Common myeloid progenitor, CD34-positive (primary cell): ENCODE results near the gene PMEPA1.

Source experiments
- CTCF ChIA-PET: fragments of 350-600 bp; sonication (Branson Sonifier 250); formaldehyde crosslinking; loops from one replicate; lab custom pipeline; 2021; ENCODE audit warnings: antibody characterized with exemption; lab: Charles Lee
- POLR2A ChIA-PET: fragments of 350-600 bp; sonication (Branson Sonifier 250); formaldehyde crosslinking; loops from one replicate; lab custom pipeline; 2021; ENCODE audit warnings: antibody characterized with exemption; lab: Charles Lee
- DNase-seq, 3 donors: peaks; one replicate each; pipeline versions ENCODE4 v3.0.0 to v3.0.0-alpha.2; 2013
- H3K27ac ChIP-seq, 2 experiments: 1 replicate in 1 of 2; 2 replicates in 1 of 2; pipeline ENCODE4 v1.7.0; 2013; ENCODE audit warnings: inconsistent platforms in 2 of 2, low read length in 2 of 2, mild to moderate bottlenecking in 2 of 2, low read depth in 1 of 2, moderate library complexity in 1 of 2; ENCODE audit not compliant: severe bottlenecking in 2 of 2, insufficient read depth in 1 of 2, poor library complexity in 1 of 2
- H3K27me3 ChIP-seq, 5 experiments: replicated peaks in 2 of 5; 1 replicate in 3 of 5; 2 replicates in 2 of 5; pipeline versions ENCODE4 v1.6.1 to v1.7.0; 2013; ENCODE audit warnings: low read length in 4 of 5, mild to moderate bottlenecking in 2 of 5, moderate library complexity in 2 of 5, inconsistent platforms in 1 of 5; ENCODE audit not compliant: insufficient read depth in 5 of 5, control insufficient read depth in 4 of 5
- H3K36me3 ChIP-seq, 4 experiments: 1 replicate in 2 of 4; 2 replicates in 2 of 4; pipeline versions ENCODE4 v1.6.1 to v1.7.0; 2013; ENCODE audit warnings: low read length in 3 of 4, control low read depth in 1 of 4, mild to moderate bottlenecking in 1 of 4; ENCODE audit not compliant: control insufficient read depth in 4 of 4, insufficient read depth in 4 of 4
- H3K4me1 ChIP-seq, 4 experiments: 1 replicate in 3 of 4; 2 replicates in 1 of 4; pipeline versions ENCODE4 v1.6.1 to v1.7.1; 2013; ENCODE audit warnings: low read length in 3 of 4, mild to moderate bottlenecking in 3 of 4, control low read depth in 1 of 4, inconsistent platforms in 1 of 4, moderate library complexity in 1 of 4; ENCODE audit not compliant: control insufficient read depth in 4 of 4, insufficient read depth in 4 of 4; ENCODE audit errors: control extremely low read depth in 1 of 4
- H3K4me3 ChIP-seq, 7 experiments: 1 replicate in 4 of 7; 2 replicates in 3 of 7; pipeline versions ENCODE4 v1.5.1 to v1.7.0; 2013; ENCODE audit warnings: mild to moderate bottlenecking in 7 of 7, low read length in 6 of 7, moderate library complexity in 6 of 7, inconsistent platforms in 2 of 7, low read depth in 2 of 7, control low read depth in 1 of 7; ENCODE audit not compliant: insufficient read depth in 4 of 7, control insufficient read depth in 1 of 7; ENCODE audit errors: extremely low read depth in 1 of 7
- H3K9me3 ChIP-seq, 5 experiments: 1 replicate in 4 of 5; 2 replicates in 1 of 5; pipeline versions ENCODE4 v1.6.1 to v1.7.1; 2013; ENCODE audit warnings: low read length in 4 of 5, mild to moderate bottlenecking in 2 of 5, inconsistent platforms in 1 of 5, low read depth in 1 of 5, moderate library complexity in 1 of 5; ENCODE audit not compliant: control insufficient read depth in 4 of 5, insufficient read depth in 2 of 5; ENCODE audit errors: control extremely low read depth in 1 of 5
- WGBS: methylation state at CpG from one replicate; pipeline ENCODE4 v1.1.5; 2013; ENCODE audit not compliant: insufficient coverage; 5-methylcytosine and 5-hydroxymethylcytosine counted together

Gene PMEPA1

DNA sequence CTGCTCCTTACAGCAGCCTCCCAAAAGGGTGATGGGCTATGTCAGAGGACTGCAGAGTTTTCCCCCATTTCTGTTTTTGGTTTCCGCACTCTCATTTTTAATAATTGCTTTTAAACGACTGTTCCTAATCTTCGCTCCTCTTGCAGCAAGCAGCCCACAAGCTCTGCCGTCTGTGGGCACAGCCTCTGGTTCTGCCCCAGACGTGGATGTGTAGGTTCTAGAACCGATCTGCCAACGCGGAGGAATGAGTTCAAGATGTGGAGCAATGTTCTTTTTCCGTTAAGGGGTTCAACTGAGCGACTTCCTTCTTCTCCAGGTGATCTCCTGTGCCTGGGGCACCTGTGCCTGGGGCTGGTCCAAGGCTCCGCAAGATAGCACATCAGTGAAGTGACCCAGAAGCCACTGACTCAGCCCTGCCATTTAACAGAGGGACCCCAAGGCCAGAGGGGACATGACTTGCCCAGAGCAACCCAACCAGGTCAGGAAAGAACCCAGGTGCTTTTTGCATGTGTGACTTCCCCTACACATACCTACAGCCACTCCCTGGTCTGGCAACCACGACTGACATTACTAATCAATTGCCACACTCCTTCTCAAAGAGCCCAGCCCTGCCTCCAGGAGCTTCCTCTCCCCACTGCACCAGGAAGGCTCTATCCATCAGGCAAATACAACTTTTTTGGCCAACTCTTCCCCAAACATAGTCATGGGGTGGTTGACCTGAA is 22.7 kb downstream of the PMEPA1 start:
- ChIA-PET POLR2A (interaction anchor here (0.8 kb wide), 1 partner anchor 12 kb away, joined by 3 read pairs; no protein-coding TSS in a partner anchor), CTCF (interaction anchor here (0.8 to 3.0 kb wide), 2 partner anchors 9 to 24 kb away, joined by 3 to 7 read pairs; partner anchors contain the start of gene PMEPA1)
- peaks cover 0 to 9% (median 9%) of the 10 kb centered on the region in 4 experiments for H3K4me1 ChIP-seq
- H3K9me3 ChIP-seq, result no peaks in the 10 kb centered on the region
- 90% methylated on average over 11 of the region's 12 CpGs for WGBS
- no peak overlapping the region for H3K27ac ChIP-seq
- H3K36me3 ChIP-seq, result no peaks in the 10 kb centered on the region
- DNase-seq, result no peak
- no peak overlapping the region for H3K4me3 ChIP-seq
- H3K27me3 ChIP-seq, result no peaks in the 10 kb centered on the region

DNA sequence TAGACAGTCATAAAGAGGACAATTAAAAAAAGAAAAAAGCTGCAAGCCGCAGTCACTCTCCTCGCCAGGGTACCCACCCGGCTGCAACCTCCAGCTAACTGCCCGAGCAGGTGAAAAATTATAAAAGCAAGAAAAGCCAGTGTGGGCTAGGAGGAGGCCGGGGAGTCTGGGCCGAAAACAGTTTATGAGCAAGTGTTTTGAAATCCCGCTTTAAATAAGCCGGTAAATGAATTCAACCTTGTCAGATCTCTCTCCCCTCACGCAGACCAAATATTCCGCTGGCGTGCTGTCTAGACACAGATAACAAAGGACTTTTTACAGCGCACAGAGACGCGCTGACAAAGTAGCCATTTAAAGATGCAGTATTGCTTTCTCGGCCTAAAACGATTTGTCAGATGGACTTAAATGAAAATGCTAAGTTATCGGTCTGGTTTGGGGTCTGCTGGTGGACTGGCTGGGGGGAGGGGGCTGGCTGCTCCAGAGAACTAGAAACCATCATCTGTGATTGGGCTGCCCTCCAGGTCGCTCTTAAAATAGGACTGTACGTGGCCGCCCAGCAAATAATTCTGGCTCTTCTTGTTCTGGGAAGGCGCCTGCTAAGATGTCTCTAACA is 24.6 kb downstream of the PMEPA1 start:
- H3K27me3 ChIP-seq, result no peaks in the 10 kb centered on the region
- H3K4me1 ChIP-seq, result peaks cover 0 to 17% (median 15%) of the 10 kb centered on the region in 4 experiments
- no peak overlapping the region for H3K27ac ChIP-seq
- ChIA-PET POLR2A (no interaction called here), CTCF (interaction anchor here (1.4 kb wide), 1 partner anchor 58 kb away, joined by 3 read pairs; no protein-coding TSS in a partner anchor)
- no peaks in the 10 kb centered on the region for H3K36me3 ChIP-seq
- WGBS, result 96% methylated on average over 21 of the region's 21 CpGs
- H3K4me3 ChIP-seq, result no peak overlapping the region
- no peak for DNase-seq
- H3K9me3 ChIP-seq, result no peaks in the 10 kb centered on the region

DNA sequence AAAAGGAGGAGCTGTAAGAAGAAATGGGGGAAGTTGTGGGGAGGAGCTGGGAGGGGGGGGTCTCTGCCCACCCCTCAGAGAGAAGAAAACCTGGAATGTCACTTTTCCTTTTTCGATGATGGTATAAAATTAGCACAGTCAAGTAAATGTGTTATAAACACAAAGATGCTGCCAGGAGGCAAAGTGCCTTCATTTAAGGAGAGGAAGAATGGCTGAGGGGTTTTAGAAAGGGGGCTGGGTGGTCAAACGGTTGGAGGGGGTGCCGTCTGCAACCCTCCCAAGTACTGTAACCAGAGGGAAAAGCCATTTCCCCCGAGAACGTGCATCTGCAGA is 25.0 kb downstream of the PMEPA1 start:
- H3K4me1 ChIP-seq, result peaks cover 0 to 22% (median 20%) of the 10 kb centered on the region in 4 experiments

GRCh38 chr20:57683881-57684807 is 25.7 kb downstream of the PMEPA1 start:
- H3K27me3 ChIP-seq, result no peaks in the 10 kb centered on the region
- no peak overlapping the region for H3K4me3 ChIP-seq
- H3K36me3 ChIP-seq, result no peaks in the 10 kb centered on the region
- POLR2A ChIA-PET, result interaction anchor here (0.8 kb wide), 2 partner anchors 51 to 225 kb away, joined by 3 read pairs; no protein-coding TSS in a partner anchor
- DNase-seq, result no peak
- WGBS, result 89% methylated on average over 16 of the region's 26 CpGs
- CTCF ChIA-PET, result interaction anchor here (0.7 to 2.7 kb wide), 4 partner anchors 11 to 90 kb away, joined by 3 to 10 read pairs (median 4); no protein-coding TSS in a partner anchor
- no peak overlapping the region for H3K27ac ChIP-seq
- no peaks in the 10 kb centered on the region for H3K9me3 ChIP-seq
- peaks cover 0 to 24% (median 22%) of the 10 kb centered on the region in 4 experiments for H3K4me1 ChIP-seq

More for the DNA sequence above, 25.0 kb downstream of the PMEPA1 start:
- ChIA-PET CTCF (interaction anchor here (1.4 kb wide), 1 partner anchor 58 kb away, joined by 3 read pairs; no protein-coding TSS in a partner anchor), POLR2A (interaction anchor here (0.8 kb wide), 1 partner anchor 224 kb away, joined by 3 read pairs; no protein-coding TSS in a partner anchor)
- no peaks in the 10 kb centered on the region for H3K9me3 ChIP-seq
- H3K36me3 ChIP-seq, result no peaks in the 10 kb centered on the region
- H3K4me3 ChIP-seq, result no peak overlapping the region
- no peaks in the 10 kb centered on the region for H3K27me3 ChIP-seq
- H3K27ac ChIP-seq, result no peak overlapping the region
- DNase-seq, result no peak
- 89% methylated on average over 5 of the region's 5 CpGs for WGBS

DNA sequence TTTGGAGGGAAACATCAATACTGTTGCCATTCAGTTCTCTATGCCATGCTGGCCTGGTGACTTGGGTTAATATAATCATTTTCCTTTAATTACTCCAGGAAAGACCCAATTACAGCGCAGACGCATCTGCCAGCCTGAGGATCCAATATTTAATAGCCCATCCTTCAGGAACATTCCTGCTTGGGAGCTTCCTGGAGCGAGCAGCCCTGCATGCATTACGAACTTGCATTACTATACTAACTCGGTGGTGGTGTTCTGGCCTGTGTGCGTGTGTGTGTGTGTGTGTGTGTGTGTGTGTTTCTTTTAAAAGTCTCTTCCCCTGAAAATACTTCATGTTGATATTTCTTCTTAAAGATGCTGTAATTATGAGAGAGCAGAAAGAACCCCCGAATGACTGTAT is 26.5 kb downstream of the PMEPA1 start:
- Histone ChIP-seq H3K27me3 (no peaks in the 10 kb centered on the region), H3K36me3 (no peaks in the 10 kb centered on the region), H3K27ac (no peak overlapping the region), H3K4me3 (no peak overlapping the region), H3K9me3 (no peaks in the 10 kb centered on the region), H3K4me1 (peaks cover 4 to 28% (median 27%) of the 10 kb centered on the region in 4 experiments)
- ChIA-PET CTCF (interaction anchor here (0.7 to 2.7 kb wide), 6 partner anchors 9 to 89 kb away, joined by 3 to 11 read pairs (median 7); no protein-coding TSS in a partner anchor), POLR2A (interaction anchor here (0.8 kb wide), 1 partner anchor 52 kb away, joined by 3 read pairs; no protein-coding TSS in a partner anchor)
- DNase-seq, result no peak
- 100% methylated on average over 2 of the region's 7 CpGs for WGBS

DNA sequence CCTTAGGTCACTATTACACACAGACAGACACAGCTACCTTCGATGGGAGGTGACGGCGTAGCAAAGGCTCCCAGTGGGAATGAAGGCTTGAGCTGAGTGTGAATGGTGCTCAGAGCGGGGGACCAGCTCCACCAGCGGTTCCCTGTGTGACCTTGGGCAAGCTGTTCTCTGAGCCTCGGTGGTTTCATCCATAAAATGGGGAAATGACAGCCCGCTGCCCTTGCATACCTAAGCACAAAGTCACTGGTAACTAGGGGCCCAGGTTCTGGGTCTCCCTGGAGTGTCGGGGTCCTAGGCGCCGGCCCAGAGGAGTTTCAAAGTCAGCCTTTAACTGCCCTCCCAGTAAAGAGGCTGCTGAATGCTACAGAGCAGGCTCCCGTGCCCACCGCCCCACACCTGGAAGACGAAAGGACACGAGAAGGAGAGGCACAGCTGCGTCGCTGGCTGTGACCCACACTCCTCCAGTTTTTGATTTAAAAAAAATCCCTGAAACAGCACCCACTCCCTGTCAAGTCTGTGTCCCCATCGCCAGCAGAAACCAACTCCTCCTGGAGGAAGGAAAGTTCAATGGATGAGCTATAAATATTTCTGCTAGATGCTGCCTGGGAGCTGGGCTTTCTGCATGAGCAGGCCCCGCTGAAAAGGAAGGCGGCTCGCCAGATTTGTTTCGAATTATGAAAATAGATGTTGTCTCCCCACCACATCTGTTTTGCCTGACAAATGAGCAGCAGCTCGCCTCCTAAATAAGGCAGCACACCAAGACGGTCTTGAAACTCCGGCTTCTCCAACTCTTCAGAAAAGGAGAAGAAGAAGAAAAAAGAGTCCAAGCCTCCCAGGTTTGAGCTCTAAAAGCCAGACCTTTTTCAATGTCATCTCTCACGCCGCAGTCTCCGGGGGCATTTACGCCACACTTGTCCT is 27.4 kb downstream of the PMEPA1 start:
- POLR2A ChIA-PET, result no interaction called here
- no peaks in the 10 kb centered on the region for H3K36me3 ChIP-seq
- no peaks in the 10 kb centered on the region for H3K9me3 ChIP-seq
- no peaks in the 10 kb centered on the region for H3K27me3 ChIP-seq
- CTCF ChIA-PET, result interaction anchor here (0.8 to 2.7 kb wide), 11 partner anchors 9 to 403 kb away, joined by 3 to 11 read pairs (median 5); no protein-coding TSS in a partner anchor
- WGBS, result 89% methylated on average over 26 of the region's 28 CpGs
- no peak overlapping the region for H3K27ac ChIP-seq
- H3K4me1 ChIP-seq, result peaks cover 4 to 30% (median 28%) of the 10 kb centered on the region in 4 experiments
- no peak for DNase-seq
- H3K4me3 ChIP-seq, result no peak overlapping the region
